A549 (cell line): ENCODE results near the gene IMMT. TPM values are rescaled to one million over a fixed set of nuclear protein-coding genes. Genes with fewer than 3 reads are reported as not detected.

Experiments used
- ATAC-seq, 2 experiments: fragments of 200-7000 bp in 1 of 2; fragments of >200 bp in 1 of 2; cut with Nextera tagmentation in 1 of 2; cut with Tn5 transposase in 1 of 2; 3 replicates each; pipeline versions ENCODE4 v1.8.0 to v1.9.1; 2018 to 2020; ENCODE audit warnings: mild to moderate bottlenecking in 1 of 2, moderate library complexity in 1 of 2
- CTCF ChIA-PET: fragments of 300-600 bp; sonication (Branson Sonifier 250); formaldehyde crosslinking; extraction: SDS; loops from one replicate; lab custom pipeline; 2021; ENCODE audit warnings: antibody characterized with exemption, inconsistent platforms; lab: Yijun Ruan, JAX
- POLR2A ChIA-PET: fragments of 350-600 bp; formaldehyde crosslinking; extraction: SDS; loops from one replicate; lab custom pipeline; 2021; ENCODE audit warnings: antibody characterized with exemption, inconsistent platforms; lab: Yijun Ruan, JAX
- DNase-seq, 2 experiments: peaks; one replicate each; pipeline versions ENCODE4 v3.0.0 to v3.0.0-alpha.2; 2011 to 2016; ENCODE audit warnings: low read depth in 1 of 2, low spot score in 1 of 2
- FAIRE-seq: peaks from 2 replicates; lab custom pipeline; 2011; peaks lifted over from hg19 to GRCh38; lab: Jason Lieb, UNC
- H3K27ac ChIP-seq, 2 experiments: fragments of >200 bp; sonication (Bioruptor Twin); formaldehyde crosslinking; 3 replicates each; pipeline ENCODE4 v1.5.1; 2016 to 2017
- H3K4me1 ChIP-seq: fragments of >200 bp; sonication (Bioruptor Twin); formaldehyde crosslinking; 3 replicates; pipeline ENCODE4 v1.6.1; 2016
- H3K4me2 ChIP-seq: fragments of >200 bp; sonication (Bioruptor Twin); formaldehyde crosslinking; 3 replicates; pipeline ENCODE4 v1.6.1; 2016
- H3K4me3 ChIP-seq: fragments of >200 bp; sonication (Bioruptor Twin); formaldehyde crosslinking; 3 replicates; pipeline ENCODE4 v1.5.1; 2016
- H3K9me3 ChIP-seq: fragments of >200 bp; sonication (Bioruptor Twin); formaldehyde crosslinking; 3 replicates; pipeline ENCODE4 v1.6.1; 2016
- BHLHE40 ChIP-seq: IDR thresholded peaks from 2 replicates; pipeline ENCODE4 v1.6.1; 2012; ENCODE audit warnings: low read depth, low read length, inconsistent platforms
- CBX2 ChIP-seq: fragments of 200-600 bp; sonication (generic); IDR thresholded peaks from 2 replicates; pipeline ENCODE4 v1.6.1; 2016; ENCODE audit warnings: low read depth, mild to moderate bottlenecking, borderline replicate concordance
- CEBPB ChIP-seq, 2 experiments: fragments of >200 bp in 1 of 2; sonication (Bioruptor Twin) in 1 of 2; formaldehyde crosslinking in 1 of 2; IDR thresholded peaks; 2 replicates each; pipeline ENCODE4 v1.6.1; 2012 to 2016
- ESRRA ChIP-seq: fragments of 150-350 bp; IDR thresholded peaks from 2 replicates; pipeline ENCODE4 v1.6.1; 2014; ENCODE audit warnings: mild to moderate bottlenecking, low read length, borderline replicate concordance
- FOSL2 ChIP-seq, 2 experiments: fragments of 450-650 bp in 1 of 2; fragments of >200 bp in 1 of 2; sonication (Bioruptor Twin) in 1 of 2; formaldehyde crosslinking; IDR thresholded peaks; 2 replicates each; pipeline versions ENCODE4 v1.5.0 to v1.6.1; 2016 to 2020; ENCODE audit warnings: mild to moderate bottlenecking in 1 of 2, moderate library complexity in 1 of 2
- HEYL ChIP-seq: fragments of 250-450 bp; sonication (Bioruptor Pico); IDR thresholded peaks from 2 replicates; pipeline ENCODE4 v1.8.0; 2021; ENCODE audit warnings: mild to moderate bottlenecking, moderate library complexity
- JUN ChIP-seq, 2 experiments: fragments of >200 bp; sonication (Bioruptor Twin); formaldehyde crosslinking; IDR thresholded peaks; 2 replicates in 1 of 2; 3 replicates in 1 of 2; pipeline ENCODE4 v1.6.1; 2016 to 2017
- JUNB ChIP-seq: fragments of >200 bp; sonication (Bioruptor Twin); formaldehyde crosslinking; IDR thresholded peaks from 2 replicates; pipeline ENCODE4 v1.6.1; 2016
- KDM1A ChIP-seq: fragments of 200-600 bp; sonication (generic); IDR thresholded peaks from 2 replicates; pipeline ENCODE4 v1.6.1; 2016; ENCODE audit warnings: low read depth, mild to moderate bottlenecking
- MAZ ChIP-seq: fragments of 150-350 bp; IDR thresholded peaks from 2 replicates; pipeline ENCODE4 v1.6.1; 2014; ENCODE audit warnings: antibody characterized with exemption, low read depth, low read length, borderline replicate concordance
- MYC ChIP-seq: IDR thresholded peaks from 2 replicates; pipeline ENCODE4 v1.6.1; 2012; ENCODE audit warnings: mild to moderate bottlenecking, inconsistent platforms, low read length, improper control_type of control experiment, borderline replicate concordance
- NPAS2 ChIP-seq: fragments of 250-450 bp; sonication (Bioruptor Pico); IDR thresholded peaks from 2 replicates; pipeline ENCODE4 v1.8.0; 2022; ENCODE audit warnings: mild to moderate bottlenecking, moderate library complexity, borderline replicate concordance
- PHF8 ChIP-seq: fragments of 200-600 bp; sonication (generic); IDR thresholded peaks from 2 replicates; pipeline ENCODE4 v1.6.1; 2016; ENCODE audit warnings: low read depth, mild to moderate bottlenecking, antibody characterized with exemption, moderate library complexity, borderline replicate concordance
- RAD21 ChIP-seq, 2 experiments: fragments of >200 bp in 1 of 2; sonication (Bioruptor Twin) in 1 of 2; formaldehyde crosslinking in 1 of 2; IDR thresholded peaks in 1 of 2; conservative IDR thresholded peaks in 1 of 2; 2 replicates in 1 of 2; 3 replicates in 1 of 2; pipeline ENCODE4 v1.6.1; 2012 to 2018; ENCODE audit warnings: inconsistent platforms in 1 of 2
- RCOR1 ChIP-seq: fragments of 150-350 bp; IDR thresholded peaks from 2 replicates; pipeline ENCODE4 v1.6.1; 2014; ENCODE audit warnings: antibody characterized with exemption, low read length, low read depth
- SMC3 ChIP-seq: fragments of >200 bp; sonication (Bioruptor Twin); formaldehyde crosslinking; IDR thresholded peaks from 3 replicates; pipeline ENCODE4 v1.6.1; 2018; ENCODE audit warnings: inconsistent platforms
- TFCP2L1 ChIP-seq: fragments of 250-450 bp; sonication (Bioruptor Pico); IDR thresholded peaks from 2 replicates; pipeline ENCODE4 v1.5.0; 2021; ENCODE audit warnings: mild to moderate bottlenecking
- ZNF302 ChIP-seq: fragments of 250-450 bp; sonication (Bioruptor Pico); IDR thresholded peaks from 2 replicates; pipeline ENCODE4 v1.9.0; 2021; ENCODE audit warnings: inconsistent platforms, mild to moderate bottlenecking, moderate library complexity
- ZSCAN20 ChIP-seq: fragments of 250-450 bp; sonication (Bioruptor Pico); IDR thresholded peaks from 2 replicates; pipeline ENCODE4 v1.8.0; 2022; ENCODE audit warnings: mild to moderate bottlenecking, moderate library complexity
- WGBS: methylation state at CpG from one replicate; pipeline ENCODE4 v1.1.6; 2017; ENCODE audit errors: missing lambda C conversion rate; 5-methylcytosine and 5-hydroxymethylcytosine counted together
- polyA plus RNA-seq, 4 experiments: library from polyadenylated mRNA; depleted of rRNA in 3 of 4; stranded (reverse); fragments of >200 nt; fragmentation: RNase III in 1 of 4; extraction: RNeasy Plus Mini Kit Qiagen cat#74134 plus additional on column Dnase treatment in 1 of 4; gene quantifications; 2 replicates in 3 of 4; 3 replicates in 1 of 4; pipeline ENCODE4 v1.2.3, GENCODE V29; 2011 to 2017
- TF ChIP-seq, protein P1 (sequence below): fragments of 150-350 bp; IDR thresholded peaks from 2 replicates; pipeline ENCODE4 v1.6.1; 2014; ENCODE audit warnings: low read depth, mild to moderate bottlenecking, low read length
- TF ChIP-seq, protein P2 (sequence below): fragments of 250-450 bp; sonication (Bioruptor Pico); IDR thresholded peaks from 2 replicates; pipeline ENCODE4 v1.5.0; 2020; ENCODE audit warnings: low read depth, mild to moderate bottlenecking, moderate library complexity
- TF ChIP-seq, protein P3 (sequence below): fragments of >200 bp; sonication (Bioruptor Twin); formaldehyde crosslinking; IDR thresholded peaks from 2 replicates; pipeline ENCODE4 v1.6.1; 2016

Gene IMMT
- polyA plus RNA-seq, 2 of the 4 experiments (the other 2 are of a cell fraction) = 101 to 126 TPM

DNA sequence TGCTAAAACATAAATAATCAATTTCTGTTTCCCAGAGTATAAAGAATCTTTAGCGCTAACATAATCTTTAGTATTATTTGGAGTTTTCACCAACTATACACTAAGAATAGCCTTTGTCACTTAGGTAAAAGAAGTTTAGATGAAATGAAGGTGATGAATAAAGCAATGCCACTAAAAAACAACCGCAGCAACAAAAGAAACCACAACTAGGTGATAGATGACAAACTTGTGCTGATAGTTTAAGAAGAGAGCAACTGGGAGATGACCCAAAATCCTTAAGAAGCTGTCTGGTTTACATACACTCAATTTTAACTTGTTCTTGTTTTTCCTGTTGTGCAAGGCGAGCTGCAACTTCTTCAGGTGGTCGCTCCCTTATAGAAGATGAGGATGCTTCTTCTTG lies 24.8 kb downstream of the IMMT start:
- no peak for DNase-seq
- ATAC-seq = no peak
- WGBS = 93% methylated on average over 4 of the region's 4 CpGs
- no peaks in the 10 kb centered on the region for H3K4me1 ChIP-seq
- TF ChIP-seq, protein P1, sequence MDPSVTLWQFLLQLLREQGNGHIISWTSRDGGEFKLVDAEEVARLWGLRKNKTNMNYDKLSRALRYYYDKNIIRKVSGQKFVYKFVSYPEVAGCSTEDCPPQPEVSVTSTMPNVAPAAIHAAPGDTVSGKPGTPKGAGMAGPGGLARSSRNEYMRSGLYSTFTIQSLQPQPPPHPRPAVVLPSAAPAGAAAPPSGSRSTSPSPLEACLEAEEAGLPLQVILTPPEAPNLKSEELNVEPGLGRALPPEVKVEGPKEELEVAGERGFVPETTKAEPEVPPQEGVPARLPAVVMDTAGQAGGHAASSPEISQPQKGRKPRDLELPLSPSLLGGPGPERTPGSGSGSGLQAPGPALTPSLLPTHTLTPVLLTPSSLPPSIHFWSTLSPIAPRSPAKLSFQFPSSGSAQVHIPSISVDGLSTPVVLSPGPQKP = no peak
- no peak for TF ChIP-seq RCOR1
- no peak overlapping the region for H3K4me3 ChIP-seq
- ChIA-PET POLR2A (no interaction called here), CTCF (interaction anchor here (0.7 to 1.2 kb wide), 4 partner anchors 21 to 442 kb away, joined by 3 to 6 read pairs (median 4); partner anchors contain the start of gene IMMT)
- no peak overlapping the region for H3K4me2 ChIP-seq
- no peaks in the 10 kb centered on the region for H3K9me3 ChIP-seq
- no peak for FAIRE-seq
- H3K27ac ChIP-seq = no peak overlapping the region

DNA sequence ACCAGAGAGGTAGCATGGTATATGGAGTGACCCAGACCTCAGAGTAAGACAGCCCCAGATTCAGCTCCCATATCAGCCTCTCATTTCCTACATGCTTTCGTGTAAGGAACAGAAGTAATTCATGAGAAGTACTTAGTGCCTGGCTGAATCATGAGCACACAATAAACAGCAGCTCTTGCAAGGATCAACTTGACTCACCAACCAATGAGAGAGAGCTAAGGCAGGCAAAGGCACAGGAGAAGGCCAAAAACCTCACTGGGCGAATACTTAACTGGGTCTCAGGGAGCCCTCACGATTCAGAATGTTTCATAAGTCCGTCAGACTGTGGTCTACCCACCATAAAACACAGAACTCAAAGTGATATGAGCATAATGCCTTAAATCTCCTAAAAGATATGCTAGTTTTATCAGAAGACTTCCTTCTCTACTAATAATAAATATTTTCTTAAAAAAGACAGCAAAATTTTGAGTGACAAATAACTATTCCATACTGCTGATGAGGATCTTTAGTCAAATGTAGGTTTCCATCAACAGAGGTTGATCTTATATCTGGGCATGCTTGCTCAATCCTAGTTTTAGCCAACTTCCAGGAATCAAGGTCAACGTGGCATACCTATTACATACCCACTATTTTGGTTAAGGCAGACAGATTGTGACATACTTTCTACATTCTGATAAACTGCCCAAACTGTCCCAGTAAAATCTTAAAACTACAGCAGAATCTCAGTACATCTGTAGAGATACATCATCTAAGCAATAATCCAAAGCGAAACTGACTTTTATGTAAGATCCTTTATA lies 34.9 kb downstream of the IMMT start:
- Histone ChIP-seq H3K4me1 (no peaks in the 10 kb centered on the region), H3K4me3 (no peak overlapping the region), H3K9me3 (no peaks in the 10 kb centered on the region), H3K27ac (no peak overlapping the region), H3K4me2 (no peak overlapping the region)
- TF ChIP-seq PHF8 (no peak), FOSL2 (IDR thresholded peaks at IDR 0.05) (no peak), FOSL2 (CRISPR knock-in tag; IDR thresholded peaks at IDR 0.05) (no peak), BHLHE40 (no peak), CBX2 (no peak), JUN (IDR thresholded peaks at IDR 0.05) (no peak), MAZ (no peak), ZSCAN20 (no peak), HEYL (CRISPR knock-in tag) (no peak), TFCP2L1 (CRISPR knock-in tag) (no peak), JUNB (no peak), ESRRA (no peak), KDM1A (no peak), MYC (no peak), SMC3 (no peak), NPAS2 (CRISPR knock-in tag) (no peak), RAD21 (conservative IDR thresholded peaks at IDR 0.05 in 1 of 2, IDR thresholded peaks at IDR 0.05 in 1 of 2) (no peak), ZNF302 (no peak), CEBPB (IDR thresholded peaks at IDR 0.05) (no peak)
- TF ChIP-seq, protein P2, sequence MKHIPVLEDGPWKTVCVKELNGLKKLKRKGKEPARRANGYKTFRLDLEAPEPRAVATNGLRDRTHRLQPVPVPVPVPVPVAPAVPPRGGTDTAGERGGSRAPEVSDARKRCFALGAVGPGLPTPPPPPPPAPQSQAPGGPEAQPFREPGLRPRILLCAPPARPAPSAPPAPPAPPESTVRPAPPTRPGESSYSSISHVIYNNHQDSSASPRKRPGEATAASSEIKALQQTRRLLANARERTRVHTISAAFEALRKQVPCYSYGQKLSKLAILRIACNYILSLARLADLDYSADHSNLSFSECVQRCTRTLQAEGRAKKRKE (CRISPR knock-in tag) = no peak
- TF ChIP-seq, protein P3, sequence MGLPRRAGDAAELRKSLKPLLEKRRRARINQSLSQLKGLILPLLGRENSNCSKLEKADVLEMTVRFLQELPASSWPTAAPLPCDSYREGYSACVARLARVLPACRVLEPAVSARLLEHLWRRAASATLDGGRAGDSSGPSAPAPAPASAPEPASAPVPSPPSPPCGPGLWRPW = no peak
- DNase-seq = no peak
- ChIA-PET POLR2A (interaction anchor here (0.7 kb wide), 1 partner anchor 9 kb away, joined by 3 read pairs; no protein-coding TSS in a partner anchor), CTCF (interaction anchor here (1.5 kb wide), 1 partner anchor 333 kb away, joined by 3 read pairs; no protein-coding TSS in a partner anchor)
- WGBS = 90% methylated on average over 6 of the region's 6 CpGs
- FAIRE-seq = no peak
- ATAC-seq = 0 out of 6 replicates have a peak, but pooled peaks of 1 of the 2 experiments have one; percentile 20
